HepG2 (cell line): Measurements from ENCODE around the gene INO80B. TPM values are rescaled to one million over a fixed set of nuclear protein-coding genes. Genes with fewer than 3 reads are reported as not detected.

Experiments used
- ARID3A ChIP-seq: IDR thresholded peaks from 2 replicates; pipeline ENCODE4 v1.6.1; 2012; ENCODE audit warnings: low read depth, low read length, improper control_type of control experiment
- CSRNP2 ChIP-seq: sonication (generic); formaldehyde crosslinking; conservative IDR thresholded peaks from 2 replicates; pipeline ENCODE4 v1.8.0; 2022; ENCODE audit warnings: low read depth, missing genetic modification reagents
- DMTF1 ChIP-seq: sonication (generic); formaldehyde crosslinking; IDR thresholded peaks from 2 replicates; pipeline ENCODE4 v1.4.0; 2020; ENCODE audit warnings: mild to moderate bottlenecking, missing genetic modification reagents
- EP300 ChIP-seq, 3 experiments: sonication (generic) in 1 of 3; formaldehyde crosslinking in 1 of 3; IDR thresholded peaks; 2 replicates each; pipeline versions ENCODE4 v1.5.1 to v1.6.1; 2011 to 2020; ENCODE audit warnings: low read depth in 2 of 3, low read length in 2 of 3, borderline replicate concordance in 1 of 3, improper control_type of control experiment in 1 of 3, mild to moderate bottlenecking in 1 of 3, missing genetic modification reagents in 1 of 3, moderate library complexity in 1 of 3
- FOXO1 ChIP-seq: sonication (generic); formaldehyde crosslinking; IDR thresholded peaks from 2 replicates; pipeline ENCODE4 v1.4.0; 2020; ENCODE audit warnings: missing genetic modification reagents
- GTF2F1 ChIP-seq: fragments of 150-350 bp; IDR thresholded peaks from 2 replicates; pipeline ENCODE4 v1.6.1; 2014; ENCODE audit warnings: low read length
- JARID2 ChIP-seq: sonication (generic); formaldehyde crosslinking; IDR thresholded peaks from 2 replicates; pipeline ENCODE4 v1.8.1; 2023; ENCODE audit warnings: missing genetic modification reagents, inconsistent platforms; ENCODE audit not compliant: insufficient replicate concordance
- KLF13 ChIP-seq: sonication (generic); formaldehyde crosslinking; IDR thresholded peaks from 2 replicates; pipeline ENCODE4 v1.4.0; 2020; ENCODE audit warnings: mild to moderate bottlenecking, missing genetic modification reagents
- MIER3 ChIP-seq: IDR thresholded peaks from 2 replicates; pipeline ENCODE4 v1.6.1; 2016; ENCODE audit warnings: missing compliant biosample characterization, borderline replicate concordance
- NFYC ChIP-seq: IDR thresholded peaks from 2 replicates; pipeline ENCODE4 v1.6.1; 2016; ENCODE audit warnings: missing genetic modification reagents, missing compliant biosample characterization
- NR2F1 ChIP-seq, 2 experiments: fragments of 450-650 bp in 1 of 2; formaldehyde crosslinking in 1 of 2; IDR thresholded peaks; 2 replicates each; pipeline versions ENCODE4 v1.5.0 to v1.6.1; 2016 to 2020; ENCODE audit warnings: mild to moderate bottlenecking in 1 of 2, missing compliant biosample characterization in 1 of 2, missing genetic modification reagents in 1 of 2, moderate library complexity in 1 of 2
- POGZ ChIP-seq: sonication (generic); formaldehyde crosslinking; IDR thresholded peaks from 2 replicates; pipeline ENCODE4 v1.4.0; 2020; ENCODE audit warnings: mild to moderate bottlenecking, missing genetic modification reagents
- POLR2AphosphoS2 ChIP-seq: IDR thresholded peaks from 2 replicates; pipeline ENCODE4 v1.6.1; 2011; ENCODE audit warnings: low read depth, low read length, improper control_type of control experiment
- REL ChIP-seq: sonication (generic); formaldehyde crosslinking; conservative IDR thresholded peaks from 2 replicates; pipeline ENCODE4 v1.8.0; 2022; ENCODE audit warnings: mild to moderate bottlenecking, missing genetic modification reagents, moderate library complexity
- SP2 ChIP-seq: sonication (generic); formaldehyde crosslinking; IDR thresholded peaks from 2 replicates; pipeline ENCODE4 v1.5.1; 2020; ENCODE audit warnings: mild to moderate bottlenecking, missing genetic modification reagents
- THYN1 ChIP-seq: sonication (generic); formaldehyde crosslinking; IDR thresholded peaks from 2 replicates; pipeline ENCODE4 v1.8.1; 2023; ENCODE audit warnings: low read depth, mild to moderate bottlenecking, moderate library complexity, missing genetic modification reagents, borderline replicate concordance
- ZBTB2 ChIP-seq: sonication (generic); formaldehyde crosslinking; IDR thresholded peaks from 2 replicates; pipeline ENCODE4 v1.8.0; 2022; ENCODE audit warnings: low read depth, missing genetic modification reagents
- ZNF230 ChIP-seq: sonication (generic); formaldehyde crosslinking; IDR thresholded peaks from 2 replicates; pipeline ENCODE4 v1.4.0; 2020; ENCODE audit warnings: mild to moderate bottlenecking, missing genetic modification reagents
- ZNF530 ChIP-seq: sonication (generic); formaldehyde crosslinking; IDR thresholded peaks from 2 replicates; pipeline ENCODE4 v1.5.0; 2020; ENCODE audit warnings: low read depth, mild to moderate bottlenecking, missing genetic modification reagents
- polyA plus RNA-seq, 8 experiments: library from polyadenylated mRNA; depleted of rRNA in 3 of 8; stranded (reverse) in 7 of 8; unstranded in 1 of 8; fragments of >200 nt; fragmentation: Illumina TruSeq in 4 of 8; extraction: Trizol in 4 of 8; gene quantifications; 2 replicates each; pipeline versions ENCODE4 v1.2.1 to v1.2.3, GENCODE V29; 2011 to 2016; ENCODE audit warnings: low read depth in 4 of 8, missing spikeins in 1 of 8, mixed read lengths in 1 of 8; ENCODE audit not compliant: insufficient read depth in 1 of 8
- total RNA-seq, 5 experiments: library from RNA; depleted of rRNA; stranded (reverse); fragments of >200 nt; fragmentation: Illumina TruSeq; extraction: Trizol; gene quantifications; 2 replicates each; pipeline ENCODE4 v1.2.3, GENCODE V29; 2016; ENCODE audit warnings: low read depth in 1 of 5

INO80B gene
- total and polyA plus RNA-seq, 2 of the 13 experiments (the other 11 are each of a cell fraction or from before 2014, with no cell fraction given), result 6.2 to 14.5 TPM

DNA sequence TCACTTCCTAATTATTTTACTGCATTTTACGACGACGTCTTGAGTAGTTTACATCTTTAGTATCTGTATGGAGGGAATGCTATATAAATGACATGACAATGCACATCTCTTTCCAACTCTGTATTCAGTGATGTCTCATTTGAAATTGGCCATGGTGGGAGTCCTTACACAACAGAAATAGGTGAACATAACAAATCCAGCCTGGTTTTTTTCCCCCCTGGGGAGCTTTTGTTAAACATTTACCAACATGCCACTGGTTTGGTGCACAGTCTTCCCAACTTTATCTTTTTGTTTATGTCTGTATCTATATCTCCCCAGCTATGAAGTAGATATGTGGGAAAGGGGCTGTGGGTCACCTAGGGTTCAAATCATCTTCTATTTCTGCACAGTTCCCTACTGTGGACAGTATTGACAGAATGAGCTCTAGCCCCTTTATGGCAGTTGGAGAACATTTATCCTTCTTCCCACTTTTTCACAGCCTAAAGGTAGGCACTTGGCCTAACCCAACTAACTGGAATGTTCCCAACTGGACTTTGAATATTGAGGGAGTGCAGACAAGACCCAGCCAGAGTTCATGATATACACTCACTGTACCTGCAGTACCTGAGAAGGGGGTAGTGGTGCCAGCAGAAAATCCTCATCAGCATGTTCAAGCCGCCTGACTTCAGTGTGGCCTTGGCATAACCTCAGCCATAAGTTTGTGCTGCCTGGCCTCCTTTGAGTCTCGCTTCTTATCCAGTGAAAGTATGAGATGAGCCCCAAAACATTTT lies 7.5 kb upstream of the INO80B start (continued):
- no peak for TF ChIP-seq EP300 (IDR thresholded peaks at IDR 0.05; ENCODE audit: low read depth in 2 of 2, low read length in 2 of 2)
- TF ChIP-seq EP300 (CRISPR knock-in tag; IDR thresholded peaks at IDR 0.05; ENCODE audit: borderline replicate concordance), result 0 out of 2 replicates have a peak, but pooled peaks have one; percentile 11
- no peak for TF ChIP-seq ARID3A
- no peak for TF ChIP-seq GTF2F1
- no peak for TF ChIP-seq ZNF530 (CRISPR knock-in tag)
- no peak for TF ChIP-seq REL (CRISPR knock-in tag)
- no peak for TF ChIP-seq JARID2 (CRISPR knock-in tag)
- no peak for TF ChIP-seq POLR2AphosphoS2
- TF ChIP-seq KLF13 (CRISPR knock-in tag), result no peak
- no peak for TF ChIP-seq THYN1 (CRISPR knock-in tag)
- no peak; the same call in 1 of the 2 replicates for TF ChIP-seq MIER3 (CRISPR knock-in tag)
- TF ChIP-seq CSRNP2 (CRISPR knock-in tag), result no peak
- TF ChIP-seq NFYC (CRISPR knock-in tag), result no peak
- TF ChIP-seq SP2 (CRISPR knock-in tag), result peak; percentile 30; the same call in 1 of the 2 replicates
- TF ChIP-seq NR2F1 (CRISPR knock-in tag; IDR thresholded peaks at IDR 0.05), result no peak
- no peak for TF ChIP-seq ZNF230 (CRISPR knock-in tag)
- TF ChIP-seq FOXO1 (CRISPR knock-in tag), result peak; percentile 26; the same call in 1 of the 2 replicates
- no peak for TF ChIP-seq POGZ (CRISPR knock-in tag)
- TF ChIP-seq ZBTB2 (CRISPR knock-in tag), result no peak
- no peak for TF ChIP-seq DMTF1 (CRISPR knock-in tag)
